HepG2 (cell line): ENCODE measurements around the gene FAM53C. TPM values are rescaled to one million over a fixed set of nuclear protein-coding genes. Genes with fewer than 3 reads are reported as not detected.

Source experiments
- CC2D1A ChIP-seq: sonication (generic); formaldehyde crosslinking; IDR thresholded peaks from 2 replicates; pipeline ENCODE4 v1.8.1; 2023; ENCODE audit warnings: mild to moderate bottlenecking, missing genetic modification reagents
- ERF ChIP-seq: IDR thresholded peaks from 2 replicates; pipeline ENCODE4 v1.6.1; 2018; ENCODE audit warnings: missing biosample characterization, missing genetic modification reagents
- FOXC1 ChIP-seq: sonication (generic); formaldehyde crosslinking; IDR thresholded peaks from 2 replicates; pipeline ENCODE4 v1.8.0; 2022; ENCODE audit warnings: mild to moderate bottlenecking, missing genetic modification reagents, borderline replicate concordance
- GTF2F1 ChIP-seq: fragments of 150-350 bp; IDR thresholded peaks from 2 replicates; pipeline ENCODE4 v1.6.1; 2014; ENCODE audit warnings: low read length
- HOMEZ ChIP-seq: IDR thresholded peaks from 2 replicates; pipeline ENCODE4 v1.6.1; 2016; ENCODE audit warnings: low read depth
- HOXA3 ChIP-seq: sonication (generic); formaldehyde crosslinking; IDR thresholded peaks from 2 replicates; pipeline ENCODE4 v1.5.0; 2020; ENCODE audit warnings: missing genetic modification reagents
- KDM5A ChIP-seq: fragments of 200-600 bp; sonication (generic); IDR thresholded peaks from 2 replicates; pipeline ENCODE4 v1.7.0; 2018; ENCODE audit warnings: antibody characterized with exemption, mild to moderate bottlenecking, low read length, borderline replicate concordance
- MIER2 ChIP-seq: IDR thresholded peaks from 2 replicates; pipeline ENCODE4 v1.6.1; 2016; ENCODE audit warnings: missing biosample characterization, missing genetic modification reagents
- MXD3 ChIP-seq: IDR thresholded peaks from 2 replicates; pipeline ENCODE4 v1.6.1; 2016; ENCODE audit warnings: mild to moderate bottlenecking, missing biosample characterization, missing genetic modification reagents
- NFE2 ChIP-seq: sonication (generic); formaldehyde crosslinking; IDR thresholded peaks from 2 replicates; pipeline ENCODE4 v1.4.0; 2020; ENCODE audit warnings: missing genetic modification reagents
- POLR2G ChIP-seq: fragments of 200-400 bp; formaldehyde crosslinking; IDR thresholded peaks from 2 replicates; pipeline ENCODE4 v1.6.1; 2018; ENCODE audit warnings: mild to moderate bottlenecking, low read depth, low read length, moderate library complexity
- RBAK ChIP-seq: sonication (generic); formaldehyde crosslinking; IDR thresholded peaks from 2 replicates; pipeline ENCODE4 v1.5.1; 2020; ENCODE audit warnings: mild to moderate bottlenecking, missing genetic modification reagents
- SNAPC2 ChIP-seq: sonication (generic); formaldehyde crosslinking; IDR thresholded peaks from 2 replicates; pipeline ENCODE4 v1.8.1; 2022; ENCODE audit warnings: mild to moderate bottlenecking, missing genetic modification reagents
- ZFY ChIP-seq: sonication (generic); formaldehyde crosslinking; IDR thresholded peaks from 2 replicates; pipeline ENCODE4 v1.4.0; 2020; ENCODE audit warnings: missing genetic modification reagents
- ZNF18 ChIP-seq: sonication (generic); formaldehyde crosslinking; IDR thresholded peaks from 2 replicates; pipeline ENCODE4 v1.8.0; 2022; ENCODE audit warnings: mild to moderate bottlenecking, missing genetic modification reagents; ENCODE audit not compliant: insufficient replicate concordance
- ZNF263 ChIP-seq: sonication (generic); formaldehyde crosslinking; IDR thresholded peaks from 2 replicates; pipeline ENCODE4 v1.4.0; 2020; ENCODE audit warnings: missing genetic modification reagents
- ZNF777 ChIP-seq: sonication (generic); formaldehyde crosslinking; IDR thresholded peaks from 2 replicates; pipeline ENCODE4 v1.4.0; 2020; ENCODE audit warnings: missing genetic modification reagents
- ZNF883 ChIP-seq: sonication (generic); formaldehyde crosslinking; IDR thresholded peaks from 2 replicates; pipeline ENCODE4 v1.5.1; 2020; ENCODE audit warnings: mild to moderate bottlenecking, missing genetic modification reagents; ENCODE audit errors: not compliant biosample characterization
- polyA plus RNA-seq, 8 experiments: library from polyadenylated mRNA; depleted of rRNA in 3 of 8; stranded (reverse) in 7 of 8; unstranded in 1 of 8; fragments of >200 nt; fragmentation: Illumina TruSeq in 4 of 8; extraction: Trizol in 4 of 8; gene quantifications; 2 replicates each; pipeline versions ENCODE4 v1.2.1 to v1.2.3, GENCODE V29; 2011 to 2016; ENCODE audit warnings: low read depth in 4 of 8, missing spikeins in 1 of 8, mixed read lengths in 1 of 8; ENCODE audit not compliant: insufficient read depth in 1 of 8
- total RNA-seq, 5 experiments: library from RNA; depleted of rRNA; stranded (reverse); fragments of >200 nt; fragmentation: Illumina TruSeq; extraction: Trizol; gene quantifications; 2 replicates each; pipeline ENCODE4 v1.2.3, GENCODE V29; 2016; ENCODE audit warnings: low read depth in 1 of 5
- TF ChIP-seq, protein P1 (sequence below): sonication (generic); formaldehyde crosslinking; IDR thresholded peaks from 2 replicates; pipeline ENCODE4 v1.4.0; 2020; ENCODE audit warnings: missing genetic modification reagents
- TF ChIP-seq, protein P2 (sequence below): sonication (generic); formaldehyde crosslinking; IDR thresholded peaks from 2 replicates; pipeline ENCODE4 v1.5.0; 2020; ENCODE audit warnings: mild to moderate bottlenecking, missing genetic modification reagents, borderline replicate concordance

Gene FAM53C
- total and polyA plus RNA-seq, 2 of the 13 experiments (the other 11 are each of a cell fraction or from before 2014, with no cell fraction given), result 26.9 to 30.1 TPM

- TF ChIP-seq MXD3 (CRISPR knock-in tag) (no peak), HOXA3 (CRISPR knock-in tag) (peak; percentile 70), NFE2 (CRISPR knock-in tag) (no peak), POLR2G (peak; percentile 87), CC2D1A (0 out of 2 replicates have a peak, but pooled peaks have one; percentile 14), ZFY (peak; percentile 93), ERF (no peak), GTF2F1 (no peak), ZNF18 (CRISPR knock-in tag) (no peak), ZNF883 (CRISPR knock-in tag) (no peak), FOXC1 (CRISPR knock-in tag) (no peak), ZNF263 (CRISPR knock-in tag) (no peak), ZNF777 (CRISPR knock-in tag) (peak; percentile 60), RBAK (CRISPR knock-in tag) (no peak), SNAPC2 (CRISPR knock-in tag) (0 out of 2 replicates have a peak, but pooled peaks have one; percentile 51), HOMEZ (CRISPR knock-in tag) (0 out of 2 replicates have a peak, but pooled peaks have one; percentile 42), MIER2 (no peak), KDM5A (peak; percentile 87)
- TF ChIP-seq, protein P1, sequence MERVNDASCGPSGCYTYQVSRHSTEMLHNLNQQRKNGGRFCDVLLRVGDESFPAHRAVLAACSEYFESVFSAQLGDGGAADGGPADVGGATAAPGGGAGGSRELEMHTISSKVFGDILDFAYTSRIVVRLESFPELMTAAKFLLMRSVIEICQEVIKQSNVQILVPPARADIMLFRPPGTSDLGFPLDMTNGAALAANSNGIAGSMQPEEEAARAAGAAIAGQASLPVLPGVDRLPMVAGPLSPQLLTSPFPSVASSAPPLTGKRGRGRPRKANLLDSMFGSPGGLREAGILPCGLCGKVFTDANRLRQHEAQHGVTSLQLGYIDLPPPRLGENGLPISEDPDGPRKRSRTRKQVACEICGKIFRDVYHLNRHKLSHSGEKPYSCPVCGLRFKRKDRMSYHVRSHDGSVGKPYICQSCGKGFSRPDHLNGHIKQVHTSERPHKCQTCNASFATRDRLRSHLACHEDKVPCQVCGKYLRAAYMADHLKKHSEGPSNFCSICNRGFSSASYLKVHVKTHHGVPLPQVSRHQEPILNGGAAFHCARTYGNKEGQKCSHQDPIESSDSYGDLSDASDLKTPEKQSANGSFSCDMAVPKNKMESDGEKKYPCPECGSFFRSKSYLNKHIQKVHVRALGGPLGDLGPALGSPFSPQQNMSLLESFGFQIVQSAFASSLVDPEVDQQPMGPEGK, result no peak
- TF ChIP-seq, protein P2, sequence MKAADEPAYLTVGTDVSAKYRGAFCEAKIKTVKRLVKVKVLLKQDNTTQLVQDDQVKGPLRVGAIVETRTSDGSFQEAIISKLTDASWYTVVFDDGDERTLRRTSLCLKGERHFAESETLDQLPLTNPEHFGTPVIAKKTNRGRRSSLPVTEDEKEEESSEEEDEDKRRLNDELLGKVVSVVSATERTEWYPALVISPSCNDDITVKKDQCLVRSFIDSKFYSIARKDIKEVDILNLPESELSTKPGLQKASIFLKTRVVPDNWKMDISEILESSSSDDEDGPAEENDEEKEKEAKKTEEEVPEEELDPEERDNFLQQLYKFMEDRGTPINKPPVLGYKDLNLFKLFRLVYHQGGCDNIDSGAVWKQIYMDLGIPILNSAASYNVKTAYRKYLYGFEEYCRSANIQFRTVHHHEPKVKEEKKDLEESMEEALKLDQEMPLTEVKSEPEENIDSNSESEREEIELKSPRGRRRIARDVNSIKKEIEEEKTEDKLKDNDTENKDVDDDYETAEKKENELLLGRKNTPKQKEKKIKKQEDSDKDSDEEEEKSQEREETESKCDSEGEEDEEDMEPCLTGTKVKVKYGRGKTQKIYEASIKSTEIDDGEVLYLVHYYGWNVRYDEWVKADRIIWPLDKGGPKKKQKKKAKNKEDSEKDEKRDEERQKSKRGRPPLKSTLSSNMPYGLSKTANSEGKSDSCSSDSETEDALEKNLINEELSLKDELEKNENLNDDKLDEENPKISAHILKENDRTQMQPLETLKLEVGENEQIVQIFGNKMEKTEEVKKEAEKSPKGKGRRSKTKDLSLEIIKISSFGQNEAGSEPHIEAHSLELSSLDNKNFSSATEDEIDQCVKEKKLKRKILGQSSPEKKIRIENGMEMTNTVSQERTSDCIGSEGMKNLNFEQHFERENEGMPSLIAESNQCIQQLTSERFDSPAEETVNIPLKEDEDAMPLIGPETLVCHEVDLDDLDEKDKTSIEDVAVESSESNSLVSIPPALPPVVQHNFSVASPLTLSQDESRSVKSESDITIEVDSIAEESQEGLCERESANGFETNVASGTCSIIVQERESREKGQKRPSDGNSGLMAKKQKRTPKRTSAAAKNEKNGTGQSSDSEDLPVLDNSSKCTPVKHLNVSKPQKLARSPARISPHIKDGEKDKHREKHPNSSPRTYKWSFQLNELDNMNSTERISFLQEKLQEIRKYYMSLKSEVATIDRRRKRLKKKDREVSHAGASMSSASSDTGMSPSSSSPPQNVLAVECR (CRISPR knock-in tag), result peak; percentile 100
Observed at GRCh38 chr5:138331449-138332368, 6.4 kb upstream of the FAM53C start, which contains the start of gene CDC25C (continued).
